Stimulated activated CD8-positive, alpha-beta memory T cell treated with anti-CD3 and anti-CD28 coated beads, Interleukin-12 subunit alpha, Interleukin-12 subunit beta, amount 100 ng/mL, for 24 hours (primary cell): Measurements from ENCODE around the gene TBC1D9B.
"Not testable (repeated sequence)": the region's sequence is repeated elsewhere in the genome, so short reads cannot be mapped to it uniquely, and the experiment has no call there.

Experiments
- DNase-seq: peaks from one replicate; pipeline ENCODE4 v3.0.0-alpha.2; 2020; ENCODE audit errors: extremely low read depth

TBC1D9B gene

GRCh38 chr5:179839328-179840256 lies 68.1 kb downstream of the TBC1D9B start:
- no peak for DNase-seq

GRCh38 chr5:179837076-179838011 lies 70.4 kb downstream of the TBC1D9B start:
- no peak for DNase-seq

- DNase-seq = no peak
Observed at GRCh38 chr5:179836225-179837019, 71.3 kb downstream of the TBC1D9B start.

- not testable (repeated sequence) for DNase-seq
Observed at GRCh38 chr5:179834871-179835270, 72.8 kb downstream of the TBC1D9B start.

- no peak for DNase-seq
Observed at GRCh38 chr5:179834120-179834519, 73.6 kb downstream of the TBC1D9B start.

- no peak for DNase-seq
Observed at GRCh38 chr5:179833709-179834070, 74.0 kb downstream of the TBC1D9B start.

- no peak for DNase-seq
Observed at GRCh38 chr5:179833056-179833708, 74.5 kb downstream of the TBC1D9B start.

- DNase-seq = no peak
Observed at GRCh38 chr5:179832039-179832745, 75.5 kb downstream of the TBC1D9B start.

GRCh38 chr5:179830818-179831468 lies 76.8 kb downstream of the TBC1D9B start:
- no peak for DNase-seq

- no peak for DNase-seq
Observed at GRCh38 chr5:179829732-179830435, 77.8 kb downstream of the TBC1D9B start.

- no peak for DNase-seq
Observed at GRCh38 chr5:179828756-179829421, 78.8 kb downstream of the TBC1D9B start.

GRCh38 chr5:179827680-179828079 lies 80.0 kb downstream of the TBC1D9B start:
- no peak for DNase-seq

- DNase-seq = no peak
Observed at GRCh38 chr5:179825655-179826182, 82.0 kb downstream of the TBC1D9B start.

- no peak for DNase-seq
Observed at GRCh38 chr5:179824745-179825112, 83.0 kb downstream of the TBC1D9B start.

GRCh38 chr5:179823937-179824744 lies 83.6 kb downstream of the TBC1D9B start:
- DNase-seq = no peak

GRCh38 chr5:179822444-179822990 lies 85.2 kb downstream of the TBC1D9B start:
- DNase-seq = no peak

GRCh38 chr5:179822059-179822432 lies 85.7 kb downstream of the TBC1D9B start:
- no peak for DNase-seq
